Smooth muscle cell (in vitro differentiated cells): Measurements from ENCODE around the gene SPATA31D4. TPM values are rescaled to one million over a fixed set of nuclear protein-coding genes. Genes with fewer than 3 reads are reported as not detected.

Source experiments
- DNase-seq: peaks from one replicate; lab custom pipeline; 2025; ENCODE audit not compliant: unreplicated experiment; lab: John Stamatoyannopoulos, UW
- H2AFZ ChIP-seq: fragments of 200-600 bp; sonication (generic); 2 replicates; pipeline ENCODE4 v1.6.0; 2016; ENCODE audit warnings: antibody characterized with exemption, low read depth, mild to moderate bottlenecking
- H3F3A ChIP-seq: fragments of 200-600 bp; sonication (generic); 2 replicates; pipeline ENCODE4 v1.6.0; 2017; ENCODE audit warnings: antibody characterized with exemption, low read depth
- H3K27ac ChIP-seq: fragments of 200-600 bp; sonication (generic); 2 replicates; pipeline ENCODE4 v1.5.1; 2016; ENCODE audit warnings: low read depth, mild to moderate bottlenecking
- H3K27me3 ChIP-seq: fragments of 200-600 bp; sonication (generic); 2 replicates; pipeline ENCODE4 v1.6.1; 2016; ENCODE audit warnings: low read depth, mild to moderate bottlenecking
- H3K36me3 ChIP-seq: fragments of 200-600 bp; sonication (generic); 2 replicates; pipeline ENCODE4 v1.5.1; 2016; ENCODE audit warnings: low read depth
- H3K4me1 ChIP-seq: fragments of 200-600 bp; sonication (generic); 2 replicates; pipeline ENCODE4 v1.5.1; 2016; ENCODE audit warnings: low read depth
- H3K4me2 ChIP-seq: fragments of 200-600 bp; sonication (generic); 2 replicates; pipeline ENCODE4 v1.6.0; 2016; ENCODE audit warnings: mild to moderate bottlenecking
- H3K4me3 ChIP-seq: fragments of 200-600 bp; sonication (generic); 2 replicates; pipeline ENCODE4 v1.5.1; 2016; ENCODE audit warnings: mild to moderate bottlenecking
- H3K79me2 ChIP-seq: fragments of 200-600 bp; sonication (generic); 2 replicates; pipeline ENCODE4 v1.6.0; 2016; ENCODE audit warnings: low read depth, mild to moderate bottlenecking
- H3K9ac ChIP-seq: fragments of 200-600 bp; sonication (generic); 2 replicates; pipeline ENCODE4 v1.6.0; 2016; ENCODE audit warnings: low read depth
- H3K9me3 ChIP-seq: fragments of 200-600 bp; sonication (generic); replicated peaks from 2 replicates; pipeline ENCODE4 v1.5.1; 2016; ENCODE audit warnings: low read depth
- H4K20me1 ChIP-seq: fragments of 200-600 bp; sonication (generic); 2 replicates; pipeline ENCODE4 v1.6.0; 2016; ENCODE audit warnings: low read depth
- CTCF ChIP-seq: fragments of 200-600 bp; sonication (generic); IDR thresholded peaks from 2 replicates; pipeline ENCODE4 v1.5.1; 2017; ENCODE audit warnings: borderline replicate concordance, mild to moderate bottlenecking, antibody characterized with exemption; ENCODE audit not compliant: insufficient read depth, poor library complexity, severe bottlenecking
- WGBS: methylation state at CpG from one replicate; pipeline ENCODE4 v1.1.7; 2016; ENCODE audit warnings: low lambda C conversion rate; 5-methylcytosine and 5-hydroxymethylcytosine counted together
- polyA plus RNA-seq: library from polyadenylated mRNA; unstranded; fragments of >200 nt; fragmentation: Nextera tagmentation; extraction: Ambion mirVana; gene quantifications from 2 replicates; pipeline ENCODE4 v1.2.1, GENCODE V29; 2016
- total RNA-seq: library from RNA; depleted of rRNA; stranded (reverse); fragments of >200 nt; gene quantifications from 2 replicates; pipeline ENCODE4 v1.2.3, GENCODE V29; 2014

Gene SPATA31D4
- total and polyA plus RNA-seq, 2 experiments from 2014 or later, result not detected

- Histone ChIP-seq H2AFZ (no peak overlapping the region), H3K36me3 (no peaks in the 10 kb centered on the region), H3K27me3 (no peaks in the 10 kb centered on the region), H3K4me3 (no peak overlapping the region), H3K4me1 (no peaks in the 10 kb centered on the region), H4K20me1 (no peaks in the 10 kb centered on the region), H3K27ac (no peak overlapping the region), H3K9ac (no peak overlapping the region), H3K4me2 (no peak overlapping the region), H3K79me2 (no peaks in the 10 kb centered on the region), H3F3A (no peaks in the 10 kb centered on the region), H3K9me3 (no peaks in the 10 kb centered on the region)
- no peak for TF ChIP-seq CTCF
- DNase-seq, result no peak
Measured at GRCh38 chr9:81971727-81972126, 43.5 kb downstream of the SPATA31D4 start.

- Histone ChIP-seq H3K9me3 (no peaks in the 10 kb centered on the region), H3K36me3 (no peaks in the 10 kb centered on the region), H3K4me2 (no peak overlapping the region), H2AFZ (no peak overlapping the region), H3K4me1 (no peaks in the 10 kb centered on the region), H3F3A (no peaks in the 10 kb centered on the region), H3K27me3 (no peaks in the 10 kb centered on the region), H3K79me2 (no peaks in the 10 kb centered on the region), H3K27ac (no peak overlapping the region), H3K4me3 (no peak overlapping the region), H3K9ac (no peak overlapping the region), H4K20me1 (no peaks in the 10 kb centered on the region)
- TF ChIP-seq CTCF, result no peak
- 82% methylated on average over 5 of the region's 5 CpGs for WGBS
- no peak for DNase-seq
Measured at GRCh38 chr9:81974764-81975163, 46.5 kb downstream of the SPATA31D4 start.

- 88% methylated on average over 11 of the region's 11 CpGs for WGBS
- no peaks in the 10 kb centered on the region for H4K20me1 ChIP-seq
- no peaks in the 10 kb centered on the region for H3K36me3 ChIP-seq
- no peaks in the 10 kb centered on the region for H3K27me3 ChIP-seq
- no peak overlapping the region for H2AFZ ChIP-seq
- H3K9me3 ChIP-seq, result no peaks in the 10 kb centered on the region
- no peak overlapping the region for H3K4me2 ChIP-seq
- no peak overlapping the region for H3K9ac ChIP-seq
- H3F3A ChIP-seq, result no peaks in the 10 kb centered on the region
- no peak for DNase-seq
- H3K79me2 ChIP-seq, result no peaks in the 10 kb centered on the region
- TF ChIP-seq CTCF, result no peak
- H3K4me1 ChIP-seq, result no peaks in the 10 kb centered on the region
- no peak overlapping the region for H3K4me3 ChIP-seq
- H3K27ac ChIP-seq, result no peak overlapping the region
Measured at GRCh38 chr9:81976351-81976750, 48.1 kb downstream of the SPATA31D4 start.

- 73% methylated on average over 2 of the region's 2 CpGs for WGBS
- H3K4me1 ChIP-seq, result no peaks in the 10 kb centered on the region
- H3K9me3 ChIP-seq, result no peaks in the 10 kb centered on the region
- no peak overlapping the region for H3K9ac ChIP-seq
- no peak overlapping the region for H3K4me3 ChIP-seq
- no peak for TF ChIP-seq CTCF
- no peak overlapping the region for H3K27ac ChIP-seq
- H3K27me3 ChIP-seq, result no peaks in the 10 kb centered on the region
- H4K20me1 ChIP-seq, result no peaks in the 10 kb centered on the region
- no peaks in the 10 kb centered on the region for H3K79me2 ChIP-seq
- H3K4me2 ChIP-seq, result no peak overlapping the region
- no peaks in the 10 kb centered on the region for H3K36me3 ChIP-seq
- no peak for DNase-seq
- H3F3A ChIP-seq, result no peaks in the 10 kb centered on the region
- H2AFZ ChIP-seq, result no peak overlapping the region
Measured at GRCh38 chr9:81979196-81979595, 51.0 kb downstream of the SPATA31D4 start.
